Stimulated activated naive CD8-positive, alpha-beta T cell treated with anti-CD3 and anti-CD28 coated beads, Interleukin-15, Interleukin-2, amounts not matched to agents 100 U/mL and 50 U/mL, for 24 hours (primary cell): ENCODE measurements around the gene GPR173.

ENCODE experiments used
- ATAC-seq: fragments of 150-1000 bp; cut with Tn5 transposase; one replicate; pipeline ENCODE4 v1.10.0; 2021
- DNase-seq: peaks from one replicate; pipeline ENCODE4 v3.0.0; 2021

Gene GPR173

GRCh38 chrX:53071064-53071463 lies 22.5 kb downstream of the GPR173 start:
- ATAC-seq, result no peak
- no peak for DNase-seq

- ATAC-seq (peak; percentile 89), DNase-seq (peak; percentile 49)
Measured at GRCh38 chrX:53071604-53072417, 23.2 kb downstream of the GPR173 start.

GRCh38 chrX:53072418-53073114 lies 24.0 kb downstream of the GPR173 start:
- ATAC-seq (no peak), DNase-seq (no peak)

GRCh38 chrX:53073115-53073586 lies 24.6 kb downstream of the GPR173 start:
- no peak for ATAC-seq
- no peak for DNase-seq

- no peak for ATAC-seq
Measured at GRCh38 chrX:53075011-53075410, 26.4 kb downstream of the GPR173 start.

GRCh38 chrX:53076671-53077070 lies 28.1 kb downstream of the GPR173 start:
- ATAC-seq (no peak), DNase-seq (no peak)

More at GRCh38 chrX:53075011-53075410, 26.4 kb downstream of the GPR173 start:
- DNase-seq, result no peak

- DNase-seq (no peak), ATAC-seq (no peak)
Measured at GRCh38 chrX:53077207-53078197, 28.9 kb downstream of the GPR173 start.

GRCh38 chrX:53078943-53079342 lies 30.4 kb downstream of the GPR173 start:
- ATAC-seq (no peak), DNase-seq (no peak)

GRCh38 chrX:53080628-53081580 lies 32.3 kb downstream of the GPR173 start:
- no peak for ATAC-seq
- no peak for DNase-seq

- ATAC-seq (peak; percentile 90), DNase-seq (peak; percentile 93)
Measured at GRCh38 chrX:53081925-53082772, 33.6 kb downstream of the GPR173 start, which contains the start of gene TSPYL2. Gene TSPYL2 (plus strand): TSS chrX:53082367. CDS start chrX:53082499, 132 bp downstream.

GRCh38 chrX:53082773-53083616 lies 34.4 kb downstream of the GPR173 start:
- ATAC-seq, result no peak
- DNase-seq, result no peak

- ATAC-seq, result no peak
- DNase-seq, result no peak
Measured at GRCh38 chrX:53084043-53084570, 35.5 kb downstream of the GPR173 start.

GRCh38 chrX:53084863-53085262 lies 36.3 kb downstream of the GPR173 start:
- DNase-seq, result no peak
- no peak for ATAC-seq

GRCh38 chrX:53085661-53086229 lies 37.2 kb downstream of the GPR173 start:
- DNase-seq, result no peak
- ATAC-seq, result no peak

- DNase-seq, result no peak
- ATAC-seq, result no peak
Measured at GRCh38 chrX:53086464-53086863, 37.9 kb downstream of the GPR173 start.

GRCh38 chrX:53087388-53087831 lies 38.8 kb downstream of the GPR173 start:
- DNase-seq (no peak), ATAC-seq (no peak)

GRCh38 chrX:53088136-53088974 lies 39.8 kb downstream of the GPR173 start:
- DNase-seq (peak; percentile 76), ATAC-seq (peak; percentile 71)
